Fibroblast of peridontal ligament (primary cell): ENCODE measurements around the gene IL1RAP.
A peak's percentile ranks its signal among the peaks of the same experiment; 100 is the strongest.

Experiments used
- DNase-seq: peaks from one replicate; pipeline ENCODE4 v3.0.0-alpha.2; 2010; ENCODE audit errors: extremely low read depth

The IL1RAP gene

GRCh38 chr3:190614226-190615059, 100.6 kb downstream of the IL1RAP start:
- DNase-seq: no peak

- DNase-seq: no peak
Observed at GRCh38 chr3:190615060-190615384, 101.1 kb downstream of the IL1RAP start.

- DNase-seq: no peak
Observed at GRCh38 chr3:190615607-190616006, 101.7 kb downstream of the IL1RAP start.

- no peak for DNase-seq
Observed at GRCh38 chr3:190616637-190617036, 102.8 kb downstream of the IL1RAP start.

- no peak for DNase-seq
Observed at GRCh38 chr3:190617185-190617584, 103.3 kb downstream of the IL1RAP start.

GRCh38 chr3:190618330-190619030, 104.6 kb downstream of the IL1RAP start:
- DNase-seq: no peak

GRCh38 chr3:190619353-190619752, 105.5 kb downstream of the IL1RAP start:
- no peak for DNase-seq

- no peak for DNase-seq
Observed at GRCh38 chr3:190619761-190620160, 105.9 kb downstream of the IL1RAP start.

- no peak for DNase-seq
Observed at GRCh38 chr3:190620886-190621608, 107.2 kb downstream of the IL1RAP start.

GRCh38 chr3:190621927-190622326, 108.0 kb downstream of the IL1RAP start:
- peak; percentile 29 for DNase-seq

- DNase-seq: no peak
Observed at GRCh38 chr3:190624282-190624681, 110.4 kb downstream of the IL1RAP start.

- DNase-seq: no peak
Observed at GRCh38 chr3:190626951-190627620, 113.2 kb downstream of the IL1RAP start.

- DNase-seq: no peak
Observed at GRCh38 chr3:190629088-190629487, 115.2 kb downstream of the IL1RAP start.

- DNase-seq: no peak
Observed at GRCh38 chr3:190631295-190631694, 117.4 kb downstream of the IL1RAP start.

- no peak for DNase-seq
Observed at GRCh38 chr3:190641564-190641963, 127.7 kb downstream of the IL1RAP start.

GRCh38 chr3:190642016-190642415, 128.1 kb downstream of the IL1RAP start:
- no peak for DNase-seq

- no peak for DNase-seq
Observed at GRCh38 chr3:190644035-190644434, 130.2 kb downstream of the IL1RAP start.

GRCh38 chr3:190644766-190645165, 130.9 kb downstream of the IL1RAP start:
- DNase-seq: peak; percentile 43

- no peak for DNase-seq
Observed at GRCh38 chr3:190645932-190646460, 132.1 kb downstream of the IL1RAP start.

GRCh38 chr3:190646996-190647395, 133.1 kb downstream of the IL1RAP start:
- no peak for DNase-seq

GRCh38 chr3:190655933-190656332, 142.0 kb downstream of the IL1RAP start:
- DNase-seq: no peak

GRCh38 chr3:190658106-190658505, 144.2 kb downstream of the IL1RAP start:
- DNase-seq: no peak
